22Rv1 (cell line): ENCODE results near the gene LRRC46.

Source experiments
- ZFX ChIP-seq: fragments of 450-650 bp; IDR thresholded peaks from 2 replicates; pipeline ENCODE4 v1.6.1; 2017; ENCODE audit warnings: antibody characterized with exemption, borderline replicate concordance
- TF ChIP-seq, protein P1 (sequence below): fragments of 450-650 bp; IDR thresholded peaks from 2 replicates; pipeline ENCODE4 v1.5.1; 2017; ENCODE audit warnings: mild to moderate bottlenecking

GRCh38 chr17:47803751-47804150 is 27.7 kb upstream of the LRRC46 start:
- TF ChIP-seq, protein P1, sequence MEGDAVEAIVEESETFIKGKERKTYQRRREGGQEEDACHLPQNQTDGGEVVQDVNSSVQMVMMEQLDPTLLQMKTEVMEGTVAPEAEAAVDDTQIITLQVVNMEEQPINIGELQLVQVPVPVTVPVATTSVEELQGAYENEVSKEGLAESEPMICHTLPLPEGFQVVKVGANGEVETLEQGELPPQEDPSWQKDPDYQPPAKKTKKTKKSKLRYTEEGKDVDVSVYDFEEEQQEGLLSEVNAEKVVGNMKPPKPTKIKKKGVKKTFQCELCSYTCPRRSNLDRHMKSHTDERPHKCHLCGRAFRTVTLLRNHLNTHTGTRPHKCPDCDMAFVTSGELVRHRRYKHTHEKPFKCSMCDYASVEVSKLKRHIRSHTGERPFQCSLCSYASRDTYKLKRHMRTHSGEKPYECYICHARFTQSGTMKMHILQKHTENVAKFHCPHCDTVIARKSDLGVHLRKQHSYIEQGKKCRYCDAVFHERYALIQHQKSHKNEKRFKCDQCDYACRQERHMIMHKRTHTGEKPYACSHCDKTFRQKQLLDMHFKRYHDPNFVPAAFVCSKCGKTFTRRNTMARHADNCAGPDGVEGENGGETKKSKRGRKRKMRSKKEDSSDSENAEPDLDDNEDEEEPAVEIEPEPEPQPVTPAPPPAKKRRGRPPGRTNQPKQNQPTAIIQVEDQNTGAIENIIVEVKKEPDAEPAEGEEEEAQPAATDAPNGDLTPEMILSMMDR = no peak
- no peak for TF ChIP-seq ZFX
